Upper lobe of left lung (tissue), 4 donors: ENCODE data around the gene MARVELD3.

Experiments
- EP300 ChIP-seq, 4 donors: sonication (generic); formaldehyde crosslinking; IDR thresholded peaks; one replicate each; pipeline ENCODE4 v1.5.1; 2017; ENCODE audit warnings: antibody characterized with exemption in 4 of 4, control low read depth in 2 of 4
- POLR2A ChIP-seq, 4 donors: fragments of 450-650 bp; IDR thresholded peaks; one replicate each; pipeline ENCODE4 v1.5.1; 2016 to 2017; ENCODE audit warnings: antibody characterized with exemption in 4 of 4, mild to moderate bottlenecking in 2 of 4
- POLR2AphosphoS5 ChIP-seq, 2 donors: sonication (generic); formaldehyde crosslinking; IDR thresholded peaks; one replicate each; pipeline ENCODE4 v1.5.1; 2017; ENCODE audit warnings: antibody characterized with exemption in 2 of 2
- TF ChIP-seq, protein P1 (sequence below), 6 experiments: fragments of 450-650 bp in 4 of 6; fragments of 200-600 bp in 2 of 6; sonication (generic) in 2 of 6; IDR thresholded peaks; one replicate each; pipeline ENCODE4 v1.5.1; 2016 to 2019; ENCODE audit warnings: antibody characterized with exemption in 6 of 6

DNA sequence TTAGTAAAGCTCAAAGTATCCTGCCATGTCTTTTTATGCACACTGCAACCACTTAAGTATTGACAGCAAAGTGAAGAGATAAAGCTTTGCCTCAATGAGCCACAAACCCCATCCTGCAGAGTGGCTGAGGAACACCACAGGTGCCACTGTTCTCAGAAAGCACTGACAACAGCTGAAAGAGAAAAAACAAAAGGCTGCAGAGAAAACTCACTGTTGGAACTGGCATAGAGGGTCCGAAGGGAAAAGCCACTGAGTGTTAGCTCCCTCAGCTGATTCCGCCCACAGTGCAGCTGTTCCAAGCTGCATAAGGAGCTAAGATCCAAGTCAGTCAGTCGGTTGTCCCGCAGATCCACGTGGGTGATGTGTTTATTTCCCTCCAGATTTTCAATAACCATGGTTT is 50.3 kb downstream of the MARVELD3 start:
- no peak for TF ChIP-seq POLR2A (IDR thresholded peaks at IDR 0.05)
- TF ChIP-seq, protein P1, sequence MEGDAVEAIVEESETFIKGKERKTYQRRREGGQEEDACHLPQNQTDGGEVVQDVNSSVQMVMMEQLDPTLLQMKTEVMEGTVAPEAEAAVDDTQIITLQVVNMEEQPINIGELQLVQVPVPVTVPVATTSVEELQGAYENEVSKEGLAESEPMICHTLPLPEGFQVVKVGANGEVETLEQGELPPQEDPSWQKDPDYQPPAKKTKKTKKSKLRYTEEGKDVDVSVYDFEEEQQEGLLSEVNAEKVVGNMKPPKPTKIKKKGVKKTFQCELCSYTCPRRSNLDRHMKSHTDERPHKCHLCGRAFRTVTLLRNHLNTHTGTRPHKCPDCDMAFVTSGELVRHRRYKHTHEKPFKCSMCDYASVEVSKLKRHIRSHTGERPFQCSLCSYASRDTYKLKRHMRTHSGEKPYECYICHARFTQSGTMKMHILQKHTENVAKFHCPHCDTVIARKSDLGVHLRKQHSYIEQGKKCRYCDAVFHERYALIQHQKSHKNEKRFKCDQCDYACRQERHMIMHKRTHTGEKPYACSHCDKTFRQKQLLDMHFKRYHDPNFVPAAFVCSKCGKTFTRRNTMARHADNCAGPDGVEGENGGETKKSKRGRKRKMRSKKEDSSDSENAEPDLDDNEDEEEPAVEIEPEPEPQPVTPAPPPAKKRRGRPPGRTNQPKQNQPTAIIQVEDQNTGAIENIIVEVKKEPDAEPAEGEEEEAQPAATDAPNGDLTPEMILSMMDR (IDR thresholded peaks at IDR 0.05): no peak
- no peak for TF ChIP-seq EP300 (IDR thresholded peaks at IDR 0.05)
- TF ChIP-seq POLR2AphosphoS5 (IDR thresholded peaks at IDR 0.05): no peak
